Stimulated activated CD4-positive, alpha-beta T cell treated with anti-CD3 and anti-CD28 coated beads, Interleukin-15, amount 100 ng/mL, for 1 hour (primary cell): ENCODE results near the gene LRRC43.
"Not testable (repeated sequence)": the region's sequence is repeated elsewhere in the genome, so short reads cannot be mapped to it uniquely, and the experiment has no call there.

Experiments
- DNase-seq, 2 donors: peaks; one replicate each; pipeline ENCODE4 v3.0.0-alpha.2; 2020; ENCODE audit warnings: low read depth in 1 of 2, low spot score in 1 of 2

The LRRC43 gene

GRCh38 chr12:122192441-122192840, 9.5 kb downstream of the LRRC43 start:
- DNase-seq, result no peak

GRCh38 chr12:122194804-122195203, 11.9 kb downstream of the LRRC43 start:
- DNase-seq, result no peak

GRCh38 chr12:122195405-122195804, 12.5 kb downstream of the LRRC43 start:
- no peak for DNase-seq

- no peak for DNase-seq
These were observed 14.7 kb downstream of the LRRC43 start for GRCh38 chr12:122197612-122197966.

GRCh38 chr12:122199484-122200355, 16.8 kb downstream of the LRRC43 start:
- no peak for DNase-seq

GRCh38 chr12:122200541-122201175, 17.7 kb downstream of the LRRC43 start:
- DNase-seq, result no peak

GRCh38 chr12:122201381-122201780, 18.5 kb downstream of the LRRC43 start:
- DNase-seq, result no peak

- DNase-seq, result no peak
These were observed 19.1 kb downstream of the LRRC43 start for GRCh38 chr12:122202017-122202416.

- not testable (repeated sequence) for DNase-seq
These were observed 19.9 kb downstream of the LRRC43 start for GRCh38 chr12:122202811-122203210.

GRCh38 chr12:122203301-122204166, 20.6 kb downstream of the LRRC43 start, which contains the start of gene B3GNT4:
Gene B3GNT4, plus strand, starts transcription at chr12:122203709. Its CDS starts 910 bp downstream, at chr12:122204619.
- DNase-seq, result peak; percentile 45 to 57

- no peak for DNase-seq
These were observed 21.5 kb downstream of the LRRC43 start for GRCh38 chr12:122204167-122205052.

GRCh38 chr12:122205053-122205925, 22.4 kb downstream of the LRRC43 start:
- DNase-seq, result no peak

GRCh38 chr12:122206111-122206881, 23.4 kb downstream of the LRRC43 start:
- DNase-seq, result no peak

- no peak for DNase-seq
These were observed 24.1 kb downstream of the LRRC43 start for GRCh38 chr12:122206976-122207375.

- DNase-seq, result no peak
These were observed 24.5 kb downstream of the LRRC43 start for GRCh38 chr12:122207391-122207790.

- DNase-seq, result no peak
These were observed 25.3 kb downstream of the LRRC43 start for GRCh38 chr12:122208073-122208820.

- DNase-seq, result no peak
These were observed 32.8 kb downstream of the LRRC43 start for GRCh38 chr12:122215771-122216170.

- DNase-seq, result no peak
These were observed 33.5 kb downstream of the LRRC43 start for GRCh38 chr12:122216445-122216844.
